ENCODE results near the gene FAM186B.

Gene FAM186B

GRCh38 chr12:49582201-49582600 is 23.2 kb downstream of the FAM186B start:
- DNase-seq (ENCODE audit: insufficient read length, low spot score) (no peak), FAIRE-seq (no peak)
- no peak for TF ChIP-seq POLR2A (IDR thresholded peaks at IDR 0.05; ENCODE audit: low read depth, low read length)

- no peak for TF ChIP-seq POLR2A (IDR thresholded peaks at IDR 0.05; ENCODE audit: low read depth, low read length)
- DNase-seq (ENCODE audit: insufficient read length, low spot score) = peak; percentile 90
- peak; percentile 88 for FAIRE-seq
These were observed 24.6 kb downstream of the FAM186B start for GRCh38 chr12:49580572-49581535.

- DNase-seq (ENCODE audit: insufficient read length, low spot score) = no peak
- TF ChIP-seq POLR2A (IDR thresholded peaks at IDR 0.05; ENCODE audit: low read depth, low read length) = no peak
- no peak for FAIRE-seq
These were observed 26.8 kb downstream of the FAM186B start for GRCh38 chr12:49578471-49579112.

- no peak for FAIRE-seq
- TF ChIP-seq POLR2A (IDR thresholded peaks at IDR 0.05; ENCODE audit: low read depth, low read length) = no peak
- DNase-seq (ENCODE audit: insufficient read length, low spot score) = no peak
These were observed 27.7 kb downstream of the FAM186B start for GRCh38 chr12:49577589-49578315.

GRCh38 chr12:49568442-49569162 is 36.8 kb downstream of the FAM186B start:
- DNase-seq (ENCODE audit: insufficient read length, low spot score) (no peak), FAIRE-seq (no peak)
- TF ChIP-seq POLR2A (IDR thresholded peaks at IDR 0.05; ENCODE audit: low read depth, low read length) = no peak

- TF ChIP-seq POLR2A (IDR thresholded peaks at IDR 0.05; ENCODE audit: low read depth, low read length) = peak; percentile 67
- FAIRE-seq = peak; percentile 66
- peak; percentile 94 for DNase-seq (ENCODE audit: insufficient read length, low spot score)
These were observed 37.6 kb downstream of the FAM186B start, which contains the start of gene MCRS1 for GRCh38 chr12:49567611-49568441. Gene MCRS1, minus strand, starts transcription at chr12:49568142. Its CDS starts 1,411 bp downstream, at chr12:49566731.

GRCh38 chr12:49567302-49567610 is 38.2 kb downstream of the FAM186B start:
- DNase-seq (ENCODE audit: insufficient read length, low spot score) (no peak), FAIRE-seq (no peak)
- no peak for TF ChIP-seq POLR2A (IDR thresholded peaks at IDR 0.05; ENCODE audit: low read depth, low read length)

GRCh38 chr12:49566361-49566760 is 39.1 kb downstream of the FAM186B start:
- no peak for FAIRE-seq
- no peak for TF ChIP-seq POLR2A (IDR thresholded peaks at IDR 0.05; ENCODE audit: low read depth, low read length)
- DNase-seq (ENCODE audit: insufficient read length, low spot score) = no peak

GRCh38 chr12:49565406-49566265 is 39.8 kb downstream of the FAM186B start:
- DNase-seq (ENCODE audit: insufficient read length, low spot score) = no peak
- FAIRE-seq = no peak
- no peak for TF ChIP-seq POLR2A (IDR thresholded peaks at IDR 0.05; ENCODE audit: low read depth, low read length)

GRCh38 chr12:49564686-49565405 is 40.6 kb downstream of the FAM186B start:
- TF ChIP-seq POLR2A (IDR thresholded peaks at IDR 0.05; ENCODE audit: low read depth, low read length) = no peak
- FAIRE-seq = no peak
- DNase-seq (ENCODE audit: insufficient read length, low spot score) = no peak

- TF ChIP-seq POLR2A (IDR thresholded peaks at IDR 0.05; ENCODE audit: low read depth, low read length) = no peak
- DNase-seq (ENCODE audit: insufficient read length, low spot score) (no peak), FAIRE-seq (no peak)
These were observed 41.3 kb downstream of the FAM186B start for GRCh38 chr12:49563951-49564685.

Data from H54 (cell line).